HG02840 (cell line): ENCODE measurements around the gene EPAS1.

Experiments
- ATAC-seq: cut with Tn5 transposase; IDR thresholded peaks from one replicate; pipeline ENCODE4 v1.9.1; 2021; ENCODE audit warnings: mild to moderate bottlenecking, moderate library complexity, moderate number of reproducible peaks; ENCODE audit not compliant: unreplicated experiment, low FRiP score

EPAS1 gene

GRCh38 chr2:46336283-46336959 lies 39.2 kb downstream of the EPAS1 start:
- ATAC-seq, result no peak

GRCh38 chr2:46337208-46337994 lies 40.2 kb downstream of the EPAS1 start:
- no peak for ATAC-seq

- no peak for ATAC-seq
Observed at GRCh38 chr2:46338674-46339073, 41.5 kb downstream of the EPAS1 start.

GRCh38 chr2:46339200-46339599 lies 42.0 kb downstream of the EPAS1 start:
- no peak for ATAC-seq

- ATAC-seq, result no peak
Observed at GRCh38 chr2:46339676-46340459, 42.7 kb downstream of the EPAS1 start.

- ATAC-seq, result no peak
Observed at GRCh38 chr2:46340740-46341420, 43.7 kb downstream of the EPAS1 start.

GRCh38 chr2:46342566-46343315 lies 45.5 kb downstream of the EPAS1 start:
- no peak for ATAC-seq

- no peak for ATAC-seq
Observed at GRCh38 chr2:46344706-46345105, 47.5 kb downstream of the EPAS1 start.

GRCh38 chr2:46345775-46346174 lies 48.6 kb downstream of the EPAS1 start:
- no peak for ATAC-seq

- no peak for ATAC-seq
Observed at GRCh38 chr2:46346719-46347118, 49.5 kb downstream of the EPAS1 start.

GRCh38 chr2:46347648-46348280 lies 50.6 kb downstream of the EPAS1 start:
- ATAC-seq, result no peak

- no peak for ATAC-seq
Observed at GRCh38 chr2:46349115-46349547, 51.9 kb downstream of the EPAS1 start.

- ATAC-seq, result no peak
Observed at GRCh38 chr2:46350029-46350689, 53.0 kb downstream of the EPAS1 start.

- no peak for ATAC-seq
Observed at GRCh38 chr2:46351098-46351749, 54.0 kb downstream of the EPAS1 start.

GRCh38 chr2:46351750-46352138 lies 54.5 kb downstream of the EPAS1 start:
- ATAC-seq, result no peak

GRCh38 chr2:46352621-46353020 lies 55.4 kb downstream of the EPAS1 start:
- no peak for ATAC-seq

GRCh38 chr2:46353509-46353908 lies 56.3 kb downstream of the EPAS1 start:
- ATAC-seq, result no peak

GRCh38 chr2:46355756-46356155 lies 58.5 kb downstream of the EPAS1 start:
- no peak for ATAC-seq
